Lung (tissue), 12 donors: ENCODE data around the gene RFX3. TPM values are rescaled to one million over a fixed set of nuclear protein-coding genes. Genes with fewer than 3 reads are reported as not detected.

Source experiments
- ATAC-seq: fragments of 200-7000 bp; cut with Tn5 transposase; one replicate; pipeline ENCODE4 v1.9.1; 2020; ENCODE audit warnings: moderate number of reproducible peaks; ENCODE audit not compliant: insufficient read depth, low FRiP score
- DNase-seq, 3 donors: peaks; one replicate each; pipeline ENCODE4 v3.0.0-alpha.2; 2013 to 2017
- H3K27ac ChIP-seq, 2 donors: one replicate each; pipeline ENCODE4 v1.5.1; 2013; ENCODE audit warnings: mild to moderate bottlenecking in 2 of 2, moderate library complexity in 2 of 2, control low read depth in 1 of 2, inconsistent platforms in 1 of 2, low read depth in 1 of 2, low read length in 1 of 2
- H3K27me3 ChIP-seq, 3 donors: one replicate each; pipeline ENCODE4 v1.5.1; 2013; ENCODE audit warnings: low read length in 2 of 3; ENCODE audit not compliant: control insufficient read depth in 3 of 3, insufficient read depth in 3 of 3
- H3K36me3 ChIP-seq, 4 donors: one replicate each; pipeline ENCODE4 v1.5.1; 2013; ENCODE audit warnings: low read length in 4 of 4, mild to moderate bottlenecking in 1 of 4, moderate library complexity in 1 of 4; ENCODE audit not compliant: control insufficient read depth in 4 of 4, insufficient read depth in 4 of 4
- H3K4me1 ChIP-seq, 5 donors: one replicate each; pipeline ENCODE4 v1.5.1; 2013; ENCODE audit warnings: low read length in 5 of 5, mild to moderate bottlenecking in 2 of 5, moderate library complexity in 1 of 5; ENCODE audit not compliant: control insufficient read depth in 5 of 5, insufficient read depth in 5 of 5
- H3K4me3 ChIP-seq: one replicate; pipeline ENCODE4 v1.5.1; 2013; ENCODE audit warnings: mild to moderate bottlenecking, control low read depth, moderate library complexity
- H3K9ac ChIP-seq, 2 donors: one replicate each; pipeline ENCODE4 v1.5.1; 2013; ENCODE audit warnings: low read length in 2 of 2, control low read depth in 1 of 2; ENCODE audit not compliant: insufficient read depth in 1 of 2
- H3K9me3 ChIP-seq, 4 donors: one replicate each; pipeline ENCODE4 v1.5.1; 2013; ENCODE audit warnings: low read length in 3 of 4, mild to moderate bottlenecking in 1 of 4, moderate library complexity in 1 of 4; ENCODE audit not compliant: control insufficient read depth in 4 of 4, insufficient read depth in 3 of 4
- WGBS, 2 donors: extraction: QIAGEN DNeasy Blood & Tissue Kit; methylation state at CpG; one replicate each; pipeline ENCODE4 v1.1.7; 2013; 5-methylcytosine and 5-hydroxymethylcytosine counted together
- polyA plus RNA-seq, 2 donors: library from polyadenylated mRNA; stranded (reverse); fragments of 200-250 nt; gene quantifications; one replicate each; pipeline ENCODE4 v1.2.1, GENCODE V29; 2013
- total RNA-seq, 2 donors: library from RNA; depleted of rRNA in 1 of 2; stranded (reverse); fragments of >200 nt in 1 of 2; gene quantifications; one replicate each; pipeline ENCODE4 v1.2.1, GENCODE V29; 2014 to 2021
- TF ChIP-seq, protein P1 (sequence below): IDR thresholded peaks from 2 replicates; pipeline ENCODE4 v1.5.1; 2012; ENCODE audit warnings: mild to moderate bottlenecking; ENCODE audit errors: control extremely low read depth, extremely low read depth
- donor health status: control.
- donor health status: control.
- donor health status: Bipolar disorder and iron deficiency.
- donor health status: healthy.
- donor health status: DM: yes; HTN: yes; CAD: no.

RFX3 gene
- total and polyA plus RNA-seq, 4 donors, result 3.3 to 45.8 (median 14.0) TPM

DNA sequence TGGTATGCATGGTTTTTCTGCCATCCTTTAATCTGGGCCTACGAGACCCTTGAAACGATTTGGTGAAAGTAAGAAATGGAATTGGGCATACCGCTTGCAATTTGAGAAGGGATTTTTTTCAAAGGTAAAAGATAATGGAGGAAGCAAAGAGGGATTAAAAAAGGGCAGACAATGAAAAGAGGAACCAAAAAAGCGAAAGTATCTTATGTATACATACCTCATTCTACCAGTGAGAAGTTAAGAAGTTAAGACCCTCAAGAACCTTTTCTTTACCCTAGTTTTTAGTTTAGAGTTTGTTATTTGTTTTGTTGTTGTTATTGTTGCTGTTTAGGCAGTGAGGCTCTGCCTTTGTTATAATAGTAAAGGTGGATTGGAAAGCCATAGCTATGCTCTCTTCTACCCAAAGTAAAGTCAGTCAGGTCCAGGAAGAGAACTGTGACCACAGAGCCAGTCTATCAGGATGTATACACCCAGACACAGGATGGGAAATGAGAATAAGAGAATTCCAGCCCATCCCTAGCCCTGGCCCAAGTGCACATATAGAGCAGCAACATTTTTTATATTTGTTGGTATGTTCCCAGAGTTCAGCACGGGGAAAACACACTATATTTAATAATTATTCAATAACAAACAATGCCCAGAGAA, 166.6 kb downstream of the RFX3 start:
- Histone ChIP-seq H3K4me3 (no peak overlapping the region), H3K36me3 (peaks cover 0 to 2% (median 0%) of the 10 kb centered on the region in 4 donors), H3K9me3 (peaks cover 0 to under 1% (median 0%) of the 10 kb centered on the region in 4 donors), H3K27me3 (no peaks in the 10 kb centered on the region), H3K9ac (no peak overlapping the region), H3K27ac (no peak overlapping the region), H3K4me1 (peaks cover 0 to 2% (median 0%) of the 10 kb centered on the region in 5 donors)
- DNase-seq, result no peak
- no peak for ATAC-seq
- TF ChIP-seq, protein P1, sequence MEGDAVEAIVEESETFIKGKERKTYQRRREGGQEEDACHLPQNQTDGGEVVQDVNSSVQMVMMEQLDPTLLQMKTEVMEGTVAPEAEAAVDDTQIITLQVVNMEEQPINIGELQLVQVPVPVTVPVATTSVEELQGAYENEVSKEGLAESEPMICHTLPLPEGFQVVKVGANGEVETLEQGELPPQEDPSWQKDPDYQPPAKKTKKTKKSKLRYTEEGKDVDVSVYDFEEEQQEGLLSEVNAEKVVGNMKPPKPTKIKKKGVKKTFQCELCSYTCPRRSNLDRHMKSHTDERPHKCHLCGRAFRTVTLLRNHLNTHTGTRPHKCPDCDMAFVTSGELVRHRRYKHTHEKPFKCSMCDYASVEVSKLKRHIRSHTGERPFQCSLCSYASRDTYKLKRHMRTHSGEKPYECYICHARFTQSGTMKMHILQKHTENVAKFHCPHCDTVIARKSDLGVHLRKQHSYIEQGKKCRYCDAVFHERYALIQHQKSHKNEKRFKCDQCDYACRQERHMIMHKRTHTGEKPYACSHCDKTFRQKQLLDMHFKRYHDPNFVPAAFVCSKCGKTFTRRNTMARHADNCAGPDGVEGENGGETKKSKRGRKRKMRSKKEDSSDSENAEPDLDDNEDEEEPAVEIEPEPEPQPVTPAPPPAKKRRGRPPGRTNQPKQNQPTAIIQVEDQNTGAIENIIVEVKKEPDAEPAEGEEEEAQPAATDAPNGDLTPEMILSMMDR, result no peak
- 85 to 94% methylated on average over 5 of the region's 5 CpGs for WGBS, 2 donors

DNA sequence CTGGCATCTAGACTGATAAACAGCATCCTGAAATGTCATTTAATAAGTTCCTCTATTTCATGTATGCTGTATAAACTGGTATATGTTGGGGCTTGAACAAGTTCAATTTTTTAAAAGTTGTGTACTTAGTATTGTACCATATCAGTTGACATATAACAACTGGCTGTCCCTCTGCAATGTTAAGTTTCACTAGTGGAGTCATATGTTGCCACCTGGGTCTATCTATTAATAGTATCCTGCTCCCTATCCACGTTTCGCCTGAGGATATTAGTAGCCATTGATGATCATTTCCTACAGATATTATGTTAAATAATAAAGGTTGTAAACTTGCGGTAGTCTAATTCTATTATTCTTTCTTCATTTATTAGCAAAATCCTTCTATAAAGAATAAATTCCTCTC, 177.6 kb downstream of the RFX3 start:
- Histone ChIP-seq H3K27me3 (no peaks in the 10 kb centered on the region), H3K4me3 (no peak overlapping the region), H3K27ac (no peak overlapping the region), H3K9ac (no peak overlapping the region), H3K36me3 (no peaks in the 10 kb centered on the region), H3K9me3 (peaks cover 0 to 2% (median 0%) of the 10 kb centered on the region in 4 donors), H3K4me1 (no peaks in the 10 kb centered on the region)
- ATAC-seq (no peak), DNase-seq (no peak)
- TF ChIP-seq, protein P1, result no peak
- 88 to 89% methylated on average over 3 of the region's 3 CpGs for WGBS, 2 donors

DNA sequence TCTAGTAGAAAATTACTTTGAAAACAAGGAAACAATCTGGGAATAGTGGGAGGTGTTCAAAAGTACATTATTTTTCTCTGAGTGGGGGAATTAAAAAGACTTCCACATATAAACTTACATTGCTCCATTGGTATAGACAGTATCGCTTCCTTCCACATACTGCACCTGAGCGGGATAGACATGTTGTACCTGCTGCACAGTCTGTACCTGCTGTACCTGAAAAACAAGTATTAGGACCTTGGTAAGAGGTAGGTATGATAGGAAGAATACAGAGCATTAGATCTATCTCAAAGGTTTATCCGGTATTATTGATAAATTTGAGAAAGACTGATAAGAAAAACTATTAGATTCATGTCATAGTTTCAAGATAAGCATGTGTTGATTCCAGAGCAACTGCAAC, 179.3 kb downstream of the RFX3 start:
- Histone ChIP-seq H3K4me3 (no peak overlapping the region), H3K4me1 (no peaks in the 10 kb centered on the region), H3K9ac (no peak overlapping the region), H3K27me3 (no peaks in the 10 kb centered on the region), H3K9me3 (peaks cover 0 to 2% (median 0%) of the 10 kb centered on the region in 4 donors), H3K36me3 (no peaks in the 10 kb centered on the region), H3K27ac (no peak overlapping the region)
- ATAC-seq (no peak), DNase-seq (no peak)
- TF ChIP-seq, protein P1, result no peak
- 96 to 97% methylated on average over 3 of the region's 3 CpGs for WGBS, 2 donors

DNA sequence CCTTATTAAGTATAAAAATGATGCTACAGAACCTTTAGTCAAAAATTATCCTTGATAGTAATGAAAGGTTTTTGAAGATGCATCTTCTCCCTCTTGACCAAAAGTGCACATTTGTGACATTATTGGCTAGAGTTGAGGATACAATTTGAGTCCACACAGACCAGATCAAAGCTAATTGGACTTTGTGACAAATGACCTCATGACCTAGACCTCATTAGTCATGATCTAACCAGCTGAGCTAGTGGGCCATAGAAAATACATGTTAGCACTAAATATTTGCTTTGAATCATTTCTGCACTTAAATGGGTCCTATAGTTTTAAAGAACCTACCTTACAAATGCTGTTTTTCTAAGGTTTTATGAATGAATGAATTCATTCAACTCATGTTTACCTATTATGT, 182.1 kb downstream of the RFX3 start:
- no peak for ATAC-seq

More for the DNA sequence above, 182.1 kb downstream of the RFX3 start:
- no peaks in the 10 kb centered on the region for H3K9me3 ChIP-seq
- H3K4me3 ChIP-seq, result no peak overlapping the region
- DNase-seq, result no peak
- H3K9ac ChIP-seq, result no peak overlapping the region
- H3K27ac ChIP-seq, result no peak overlapping the region
- no peaks in the 10 kb centered on the region for H3K27me3 ChIP-seq
- H3K4me1 ChIP-seq, result no peaks in the 10 kb centered on the region
- TF ChIP-seq, protein P1, result no peak
- H3K36me3 ChIP-seq, result no peaks in the 10 kb centered on the region
